ENCODE data around the gene TNIP2.

DNA sequence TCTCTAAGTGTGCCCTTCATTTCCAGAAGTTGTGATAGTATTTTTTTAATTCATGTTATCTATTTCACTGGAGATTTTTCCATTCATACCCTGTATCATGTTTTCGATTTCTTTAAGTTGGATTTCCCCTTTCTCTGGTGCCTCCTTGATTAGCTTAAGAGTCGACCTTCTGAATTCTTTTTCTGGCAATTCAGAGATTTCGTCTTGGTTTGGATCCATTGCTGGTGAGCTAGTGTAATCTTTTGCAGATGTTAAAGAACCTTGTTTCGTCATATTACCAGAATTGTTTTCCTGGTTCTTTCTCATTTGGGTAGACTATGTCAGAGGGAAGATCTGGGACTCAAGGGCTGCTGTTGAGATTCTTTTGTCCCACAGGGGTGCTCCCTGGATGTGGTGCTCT lies 27.7 kb upstream of the TNIP2 start:
- TF ChIP-seq, protein P1, sequence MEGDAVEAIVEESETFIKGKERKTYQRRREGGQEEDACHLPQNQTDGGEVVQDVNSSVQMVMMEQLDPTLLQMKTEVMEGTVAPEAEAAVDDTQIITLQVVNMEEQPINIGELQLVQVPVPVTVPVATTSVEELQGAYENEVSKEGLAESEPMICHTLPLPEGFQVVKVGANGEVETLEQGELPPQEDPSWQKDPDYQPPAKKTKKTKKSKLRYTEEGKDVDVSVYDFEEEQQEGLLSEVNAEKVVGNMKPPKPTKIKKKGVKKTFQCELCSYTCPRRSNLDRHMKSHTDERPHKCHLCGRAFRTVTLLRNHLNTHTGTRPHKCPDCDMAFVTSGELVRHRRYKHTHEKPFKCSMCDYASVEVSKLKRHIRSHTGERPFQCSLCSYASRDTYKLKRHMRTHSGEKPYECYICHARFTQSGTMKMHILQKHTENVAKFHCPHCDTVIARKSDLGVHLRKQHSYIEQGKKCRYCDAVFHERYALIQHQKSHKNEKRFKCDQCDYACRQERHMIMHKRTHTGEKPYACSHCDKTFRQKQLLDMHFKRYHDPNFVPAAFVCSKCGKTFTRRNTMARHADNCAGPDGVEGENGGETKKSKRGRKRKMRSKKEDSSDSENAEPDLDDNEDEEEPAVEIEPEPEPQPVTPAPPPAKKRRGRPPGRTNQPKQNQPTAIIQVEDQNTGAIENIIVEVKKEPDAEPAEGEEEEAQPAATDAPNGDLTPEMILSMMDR (IDR thresholded peaks at IDR 0.05), result no peak
- no peak for TF ChIP-seq POLR2A (IDR thresholded peaks at IDR 0.05)

All from suprapubic skin (tissue), 3 donors.